SK-N-SH treated with all-trans-retinoic acid at 6 μM for 48 hours (cell line): Measurements from ENCODE around the gene JAM2.

Experiments used
- ATAC-seq: fragments of 200-7000 bp; cut with Tn5 transposase; 3 replicates; pipeline ENCODE4 v1.9.1; 2020; ENCODE audit warnings: mild to moderate bottlenecking, moderate library complexity
- ARNTL ChIP-seq: fragments of 450-650 bp; formaldehyde crosslinking; IDR thresholded peaks from 2 replicates; pipeline ENCODE4 v1.5.0; 2020; ENCODE audit warnings: low read depth, mild to moderate bottlenecking, moderate library complexity, borderline replicate concordance
- BACH2 ChIP-seq: fragments of 250-450 bp; sonication (Bioruptor Pico); IDR thresholded peaks from 2 replicates; pipeline ENCODE4 v1.9.0; 2021; ENCODE audit warnings: mild to moderate bottlenecking, borderline replicate concordance
- CSDC2 ChIP-seq: fragments of 250-450 bp; sonication (Bioruptor Pico); IDR thresholded peaks from 2 replicates; pipeline ENCODE4 v1.5.0; 2020; ENCODE audit warnings: mild to moderate bottlenecking, moderate library complexity
- ESRRG ChIP-seq: fragments of 250-450 bp; sonication (Bioruptor Pico); IDR thresholded peaks from 2 replicates; pipeline ENCODE4 v1.6.1; 2021; ENCODE audit warnings: mild to moderate bottlenecking
- GLIS3 ChIP-seq: fragments of 250-450 bp; sonication (Bioruptor Pico); IDR thresholded peaks from 2 replicates; pipeline ENCODE4 v1.5.0; 2020; ENCODE audit warnings: mild to moderate bottlenecking, moderate library complexity
- ISL1 ChIP-seq: fragments of 250-450 bp; sonication (Bioruptor Pico); IDR thresholded peaks from 2 replicates; pipeline ENCODE4 v2.1.2; 2022; ENCODE audit warnings: mild to moderate bottlenecking, moderate library complexity
- PPARA ChIP-seq: fragments of 250-450 bp; sonication (Bioruptor Pico); IDR thresholded peaks from 2 replicates; pipeline ENCODE4 v1.5.0; 2020; ENCODE audit warnings: mild to moderate bottlenecking, borderline replicate concordance
- RARB ChIP-seq: fragments of 250-450 bp; sonication (Bioruptor Pico); IDR thresholded peaks from 2 replicates; pipeline ENCODE4 v1.8.0; 2021; ENCODE audit warnings: mild to moderate bottlenecking, moderate library complexity
- SNAI2 ChIP-seq: fragments of 250-450 bp; sonication (Bioruptor Pico); IDR thresholded peaks from 2 replicates; pipeline ENCODE4 v1.5.0; 2020; ENCODE audit warnings: mild to moderate bottlenecking, moderate library complexity
- TCF4 ChIP-seq: fragments of 250-450 bp; sonication (Bioruptor Pico); IDR thresholded peaks from 2 replicates; pipeline ENCODE4 v1.8.0; 2021; ENCODE audit warnings: mild to moderate bottlenecking, moderate library complexity, borderline replicate concordance
- TOX ChIP-seq: fragments of 250-450 bp; sonication (Bioruptor Pico); IDR thresholded peaks from 2 replicates; pipeline ENCODE4 v1.8.0; 2021; ENCODE audit warnings: mild to moderate bottlenecking, moderate library complexity, borderline replicate concordance
- ZC3H10 ChIP-seq: fragments of 250-450 bp; sonication (Bioruptor Pico); IDR thresholded peaks from 2 replicates; pipeline ENCODE4 v1.5.1; 2021; ENCODE audit warnings: mild to moderate bottlenecking, moderate library complexity
- ZFP3 ChIP-seq: fragments of 250-450 bp; sonication (Bioruptor Pico); IDR thresholded peaks from 2 replicates; pipeline ENCODE4 v1.5.0; 2020; ENCODE audit warnings: mild to moderate bottlenecking, moderate library complexity
- ZFP30 ChIP-seq: fragments of 450-650 bp; formaldehyde crosslinking; IDR thresholded peaks from 2 replicates; pipeline ENCODE4 v1.5.0; 2022; ENCODE audit warnings: mild to moderate bottlenecking, moderate library complexity
- ZNF565 ChIP-seq: fragments of 450-650 bp; formaldehyde crosslinking; conservative IDR thresholded peaks from 2 replicates; pipeline ENCODE4 v1.5.0; 2020; ENCODE audit warnings: low read depth, mild to moderate bottlenecking, moderate library complexity
- ZNF70 ChIP-seq: fragments of 450-650 bp; formaldehyde crosslinking; IDR thresholded peaks from 2 replicates; pipeline ENCODE4 v1.5.0; 2020; ENCODE audit warnings: mild to moderate bottlenecking, moderate library complexity
- ZNF8 ChIP-seq: fragments of 450-650 bp; formaldehyde crosslinking; IDR thresholded peaks from 2 replicates; pipeline ENCODE4 v1.5.0; 2020; ENCODE audit warnings: mild to moderate bottlenecking, moderate library complexity
- TF ChIP-seq, protein P1 (sequence below): fragments of 250-450 bp; sonication (Bioruptor Pico); IDR thresholded peaks from 2 replicates; pipeline ENCODE4 v1.5.1; 2020; ENCODE audit warnings: low read depth, mild to moderate bottlenecking, moderate library complexity
- TF ChIP-seq, protein P2 (sequence below): fragments of 250-450 bp; sonication (Bioruptor Pico); IDR thresholded peaks from 2 replicates; pipeline ENCODE4 v1.5.1; 2021; ENCODE audit warnings: mild to moderate bottlenecking, moderate library complexity
- TF ChIP-seq, protein P3 (sequence below): fragments of 250-450 bp; sonication (Bioruptor Pico); IDR thresholded peaks from 2 replicates; pipeline ENCODE4 v1.8.0; 2020; ENCODE audit warnings: mild to moderate bottlenecking, moderate library complexity, borderline replicate concordance
- TF ChIP-seq, protein P4 (sequence below): fragments of 250-450 bp; sonication (Bioruptor Pico); IDR thresholded peaks from 2 replicates; pipeline ENCODE4 v1.8.0; 2021; ENCODE audit warnings: low read depth, mild to moderate bottlenecking, moderate library complexity, borderline replicate concordance

The JAM2 gene

DNA sequence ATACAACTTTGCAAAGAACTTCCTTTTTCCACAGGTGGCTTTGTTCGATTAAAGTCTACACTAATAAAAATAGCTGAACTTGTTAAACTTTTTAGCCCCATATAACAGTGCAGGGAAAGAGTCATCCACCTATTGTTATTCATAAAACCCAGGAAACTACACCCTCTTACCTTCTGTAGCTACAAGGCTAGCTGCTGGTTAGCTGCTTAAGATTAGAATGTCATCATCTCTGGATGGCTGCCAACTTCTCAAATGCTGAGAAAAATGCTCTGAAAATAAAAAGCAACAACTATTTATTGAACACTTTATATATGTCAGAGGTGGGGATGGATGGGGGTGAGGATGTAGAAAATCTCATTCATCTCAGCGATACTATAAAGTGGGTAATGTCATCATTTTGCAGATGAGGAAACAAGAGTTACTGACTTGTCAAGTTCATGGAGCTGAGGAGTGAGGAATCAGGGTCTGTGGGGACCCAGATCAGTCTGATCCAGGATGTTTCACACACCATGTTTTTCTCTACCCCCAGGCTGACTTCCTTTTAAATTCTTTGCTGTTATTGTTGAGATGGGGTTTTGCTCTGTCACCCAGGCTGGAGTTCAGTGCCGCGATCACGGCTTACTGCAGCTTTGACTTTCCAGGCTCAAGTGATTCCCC, 78.6 kb downstream of the JAM2 start (continued):
- TF ChIP-seq ZFP3 (CRISPR knock-in tag) (no peak), ESRRG (no peak), ZC3H10 (no peak)

DNA sequence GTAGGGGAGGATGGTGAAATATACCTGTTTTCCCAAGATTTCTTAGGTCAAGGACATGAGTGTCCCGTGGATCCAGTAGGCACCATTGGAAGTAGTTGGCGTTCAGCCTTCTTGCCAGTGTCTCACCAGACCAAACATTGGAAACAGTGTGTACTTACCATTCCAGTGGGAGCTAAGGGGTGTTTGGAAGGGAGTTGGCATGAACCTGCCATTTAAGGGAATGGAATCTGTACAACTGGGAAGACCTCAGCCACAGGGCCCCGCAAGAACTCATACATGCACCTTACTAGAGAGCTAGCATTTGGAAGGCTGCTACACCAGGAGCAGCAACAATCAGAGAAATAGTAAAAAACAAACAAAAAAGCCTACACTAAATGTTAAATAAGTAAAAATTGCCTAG, 82.9 kb downstream of the JAM2 start:
- TF ChIP-seq TOX (no peak), ESRRG (no peak), ZNF70 (CRISPR knock-in tag) (no peak), ZFP30 (CRISPR knock-in tag) (no peak), SNAI2 (CRISPR knock-in tag) (no peak)
- TF ChIP-seq, protein P1, sequence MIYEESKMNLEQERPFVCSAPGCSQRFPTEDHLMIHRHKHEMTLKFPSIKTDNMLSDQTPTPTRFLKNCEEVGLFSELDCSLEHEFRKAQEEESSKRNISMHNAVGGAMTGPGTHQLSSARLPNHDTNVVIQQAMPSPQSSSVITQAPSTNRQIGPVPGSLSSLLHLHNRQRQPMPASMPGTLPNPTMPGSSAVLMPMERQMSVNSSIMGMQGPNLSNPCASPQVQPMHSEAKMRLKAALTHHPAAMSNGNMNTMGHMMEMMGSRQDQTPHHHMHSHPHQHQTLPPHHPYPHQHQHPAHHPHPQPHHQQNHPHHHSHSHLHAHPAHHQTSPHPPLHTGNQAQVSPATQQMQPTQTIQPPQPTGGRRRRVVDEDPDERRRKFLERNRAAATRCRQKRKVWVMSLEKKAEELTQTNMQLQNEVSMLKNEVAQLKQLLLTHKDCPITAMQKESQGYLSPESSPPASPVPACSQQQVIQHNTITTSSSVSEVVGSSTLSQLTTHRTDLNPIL (CRISPR knock-in tag), result no peak
- TF ChIP-seq, protein P2, sequence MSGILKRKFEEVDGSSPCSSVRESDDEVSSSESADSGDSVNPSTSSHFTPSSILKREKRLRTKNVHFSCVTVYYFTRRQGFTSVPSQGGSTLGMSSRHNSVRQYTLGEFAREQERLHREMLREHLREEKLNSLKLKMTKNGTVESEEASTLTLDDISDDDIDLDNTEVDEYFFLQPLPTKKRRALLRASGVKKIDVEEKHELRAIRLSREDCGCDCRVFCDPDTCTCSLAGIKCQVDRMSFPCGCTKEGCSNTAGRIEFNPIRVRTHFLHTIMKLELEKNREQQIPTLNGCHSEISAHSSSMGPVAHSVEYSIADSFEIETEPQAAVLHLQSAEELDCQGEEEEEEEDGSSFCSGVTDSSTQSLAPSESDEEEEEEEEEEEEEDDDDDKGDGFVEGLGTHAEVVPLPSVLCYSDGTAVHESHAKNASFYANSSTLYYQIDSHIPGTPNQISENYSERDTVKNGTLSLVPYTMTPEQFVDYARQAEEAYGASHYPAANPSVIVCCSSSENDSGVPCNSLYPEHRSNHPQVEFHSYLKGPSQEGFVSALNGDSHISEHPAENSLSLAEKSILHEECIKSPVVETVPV (CRISPR knock-in tag), result no peak
- TF ChIP-seq, protein P3, sequence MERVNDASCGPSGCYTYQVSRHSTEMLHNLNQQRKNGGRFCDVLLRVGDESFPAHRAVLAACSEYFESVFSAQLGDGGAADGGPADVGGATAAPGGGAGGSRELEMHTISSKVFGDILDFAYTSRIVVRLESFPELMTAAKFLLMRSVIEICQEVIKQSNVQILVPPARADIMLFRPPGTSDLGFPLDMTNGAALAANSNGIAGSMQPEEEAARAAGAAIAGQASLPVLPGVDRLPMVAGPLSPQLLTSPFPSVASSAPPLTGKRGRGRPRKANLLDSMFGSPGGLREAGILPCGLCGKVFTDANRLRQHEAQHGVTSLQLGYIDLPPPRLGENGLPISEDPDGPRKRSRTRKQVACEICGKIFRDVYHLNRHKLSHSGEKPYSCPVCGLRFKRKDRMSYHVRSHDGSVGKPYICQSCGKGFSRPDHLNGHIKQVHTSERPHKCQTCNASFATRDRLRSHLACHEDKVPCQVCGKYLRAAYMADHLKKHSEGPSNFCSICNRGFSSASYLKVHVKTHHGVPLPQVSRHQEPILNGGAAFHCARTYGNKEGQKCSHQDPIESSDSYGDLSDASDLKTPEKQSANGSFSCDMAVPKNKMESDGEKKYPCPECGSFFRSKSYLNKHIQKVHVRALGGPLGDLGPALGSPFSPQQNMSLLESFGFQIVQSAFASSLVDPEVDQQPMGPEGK (CRISPR knock-in tag), result no peak
- TF ChIP-seq, protein P4, sequence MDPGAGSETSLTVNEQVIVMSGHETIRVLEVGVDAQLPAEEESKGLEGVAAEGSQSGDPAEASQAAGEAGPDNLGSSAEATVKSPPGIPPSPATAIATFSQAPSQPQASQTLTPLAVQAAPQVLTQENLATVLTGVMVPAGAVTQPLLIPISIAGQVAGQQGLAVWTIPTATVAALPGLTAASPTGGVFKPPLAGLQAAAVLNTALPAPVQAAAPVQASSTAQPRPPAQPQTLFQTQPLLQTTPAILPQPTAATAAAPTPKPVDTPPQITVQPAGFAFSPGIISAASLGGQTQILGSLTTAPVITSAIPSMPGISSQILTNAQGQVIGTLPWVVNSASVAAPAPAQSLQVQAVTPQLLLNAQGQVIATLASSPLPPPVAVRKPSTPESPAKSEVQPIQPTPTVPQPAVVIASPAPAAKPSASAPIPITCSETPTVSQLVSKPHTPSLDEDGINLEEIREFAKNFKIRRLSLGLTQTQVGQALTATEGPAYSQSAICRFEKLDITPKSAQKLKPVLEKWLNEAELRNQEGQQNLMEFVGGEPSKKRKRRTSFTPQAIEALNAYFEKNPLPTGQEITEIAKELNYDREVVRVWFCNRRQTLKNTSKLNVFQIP (CRISPR knock-in tag), result no peak
- ATAC-seq, result no peak

DNA sequence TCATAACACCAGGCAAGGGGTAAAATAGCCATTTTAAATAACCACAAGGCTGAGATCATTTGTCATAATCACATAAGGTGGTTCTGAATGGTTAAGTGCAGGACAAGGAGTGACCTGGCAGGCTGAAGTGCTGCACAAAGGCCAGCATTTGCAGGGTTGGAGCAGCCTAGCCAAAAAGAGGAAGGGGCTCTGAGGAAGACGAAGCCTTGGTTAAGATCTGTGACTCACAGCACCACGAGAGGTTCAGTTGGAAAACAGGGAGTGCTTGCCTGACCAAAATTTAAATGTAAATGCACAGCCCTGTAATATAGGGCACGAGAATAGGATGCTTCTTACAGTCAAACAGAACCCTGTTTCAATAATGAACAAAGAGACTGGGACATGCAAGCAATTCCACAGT, 83.6 kb downstream of the JAM2 start:
- no peak for ATAC-seq
- TF ChIP-seq PPARA (CRISPR knock-in tag), result no peak
- no peak for TF ChIP-seq ZFP30 (CRISPR knock-in tag)
- TF ChIP-seq, protein P2 (CRISPR knock-in tag), result no peak
- TF ChIP-seq ZNF70 (CRISPR knock-in tag), result no peak
- no peak for TF ChIP-seq ISL1 (CRISPR knock-in tag)
- TF ChIP-seq ZC3H10, result no peak
- TF ChIP-seq ZFP3 (CRISPR knock-in tag), result no peak
- TF ChIP-seq ESRRG, result no peak
- no peak for TF ChIP-seq ZNF565 (CRISPR knock-in tag)
- no peak for TF ChIP-seq BACH2 (CRISPR knock-in tag)
- TF ChIP-seq ZNF8, result no peak
- TF ChIP-seq ARNTL, result no peak
- TF ChIP-seq GLIS3 (CRISPR knock-in tag), result no peak
- no peak for TF ChIP-seq TCF4 (CRISPR knock-in tag)
- TF ChIP-seq, protein P3 (CRISPR knock-in tag), result no peak
- no peak for TF ChIP-seq RARB (CRISPR knock-in tag)
- TF ChIP-seq CSDC2 (CRISPR knock-in tag), result no peak
- no peak for TF ChIP-seq TOX
